T-helper 2 cell treated with Interferon-gamma antibody and Interleukin-4, amounts not matched to agents 5 μg/mL and 100 μg/mL, for 36 hours (primary cell): Measurements from ENCODE around the gene STXBP5.

Experiments
- DNase-seq: peaks from one replicate; pipeline ENCODE4 v3.0.0; 2021; ENCODE audit warnings: low spot score
- H3K27ac Mint-ChIP-seq: one replicate; pipeline ENCODE4 v1.8.0; 2021; ENCODE audit warnings: mild to moderate bottlenecking, mixed read lengths
- H3K27me3 Mint-ChIP-seq: one replicate; pipeline ENCODE4 v1.8.0; 2021; ENCODE audit warnings: low read depth, mixed read lengths
- H3K36me3 Mint-ChIP-seq: one replicate; pipeline ENCODE4 v1.8.0; 2021; ENCODE audit warnings: low read depth, mixed read lengths
- H3K4me1 Mint-ChIP-seq: one replicate; pipeline ENCODE4 v1.8.0; 2021; ENCODE audit warnings: low read depth, mixed read lengths
- H3K4me3 Mint-ChIP-seq: one replicate; pipeline ENCODE4 v1.8.0; 2022; ENCODE audit warnings: mild to moderate bottlenecking, moderate library complexity, mixed read lengths
- H3K9me3 Mint-ChIP-seq: one replicate; pipeline ENCODE4 v1.8.0; 2021; ENCODE audit warnings: mixed read lengths

Gene STXBP5

GRCh38 chr6:147297663-147298316 lies 93.6 kb downstream of the STXBP5 start:
- H3K4me3 Mint-ChIP-seq = no peak overlapping the region
- H3K4me1 Mint-ChIP-seq = peaks cover 7% of the 10 kb centered on the region
- no peak overlapping the region for H3K27ac Mint-ChIP-seq
- H3K27me3 Mint-ChIP-seq = no peaks in the 10 kb centered on the region
- H3K9me3 Mint-ChIP-seq = peaks cover 57% of the 10 kb centered on the region
- H3K36me3 Mint-ChIP-seq = peaks cover 59% of the 10 kb centered on the region
- no peak for DNase-seq

GRCh38 chr6:147298461-147298860 lies 94.2 kb downstream of the STXBP5 start:
- Mint-ChIP-seq H3K4me3 (no peak overlapping the region), H3K36me3 (peaks cover 61% of the 10 kb centered on the region), H3K27me3 (no peaks in the 10 kb centered on the region), H3K4me1 (peaks cover 7% of the 10 kb centered on the region), H3K27ac (no peak overlapping the region), H3K9me3 (peaks cover 60% of the 10 kb centered on the region)
- DNase-seq = no peak

GRCh38 chr6:147299035-147299434 lies 94.8 kb downstream of the STXBP5 start:
- Mint-ChIP-seq H3K27ac (no peak overlapping the region), H3K4me3 (no peak overlapping the region), H3K9me3 (peaks cover 65% of the 10 kb centered on the region), H3K27me3 (no peaks in the 10 kb centered on the region), H3K4me1 (peaks cover 7% of the 10 kb centered on the region), H3K36me3 (peaks cover 63% of the 10 kb centered on the region)
- no peak for DNase-seq

GRCh38 chr6:147301070-147301469 lies 96.9 kb downstream of the STXBP5 start:
- no peak for DNase-seq

GRCh38 chr6:147304016-147304415 lies 99.8 kb downstream of the STXBP5 start:
- Mint-ChIP-seq H3K27me3 (no peaks in the 10 kb centered on the region), H3K36me3 (peaks cover 38% of the 10 kb centered on the region)

More at GRCh38 chr6:147301070-147301469, 96.9 kb downstream of the STXBP5 start:
- peaks cover 54% of the 10 kb centered on the region for H3K9me3 Mint-ChIP-seq
- H3K27ac Mint-ChIP-seq = no peak overlapping the region
- H3K4me1 Mint-ChIP-seq = peaks cover 7% of the 10 kb centered on the region
- H3K36me3 Mint-ChIP-seq = peaks cover 61% of the 10 kb centered on the region
- no peaks in the 10 kb centered on the region for H3K27me3 Mint-ChIP-seq
- no peak overlapping the region for H3K4me3 Mint-ChIP-seq

GRCh38 chr6:147310521-147310920 lies 106.3 kb downstream of the STXBP5 start:
- Mint-ChIP-seq H3K4me1 (no peaks in the 10 kb centered on the region), H3K4me3 (no peak overlapping the region), H3K36me3 (peaks cover 10% of the 10 kb centered on the region), H3K27me3 (no peaks in the 10 kb centered on the region), H3K27ac (no peak overlapping the region), H3K9me3 (no peaks in the 10 kb centered on the region)
- DNase-seq = no peak

More at GRCh38 chr6:147304016-147304415, 99.8 kb downstream of the STXBP5 start:
- Mint-ChIP-seq H3K27ac (no peak overlapping the region), H3K9me3 (peaks cover 25% of the 10 kb centered on the region), H3K4me3 (no peak overlapping the region), H3K4me1 (no peaks in the 10 kb centered on the region)
- no peak for DNase-seq

GRCh38 chr6:147311218-147311617 lies 107.0 kb downstream of the STXBP5 start:
- no peak overlapping the region for H3K4me3 Mint-ChIP-seq
- H3K4me1 Mint-ChIP-seq = no peaks in the 10 kb centered on the region
- no peaks in the 10 kb centered on the region for H3K27me3 Mint-ChIP-seq
- DNase-seq = no peak
- H3K9me3 Mint-ChIP-seq = no peaks in the 10 kb centered on the region
- H3K27ac Mint-ChIP-seq = no peak overlapping the region
- H3K36me3 Mint-ChIP-seq = peaks cover 11% of the 10 kb centered on the region

GRCh38 chr6:147321260-147321659 lies 117.0 kb downstream of the STXBP5 start:
- H3K4me1 Mint-ChIP-seq = peaks cover 19% of the 10 kb centered on the region
- DNase-seq = no peak
- H3K4me3 Mint-ChIP-seq = no peak overlapping the region
- H3K27me3 Mint-ChIP-seq = no peaks in the 10 kb centered on the region
- no peaks in the 10 kb centered on the region for H3K9me3 Mint-ChIP-seq
- H3K27ac Mint-ChIP-seq = no peak overlapping the region
- H3K36me3 Mint-ChIP-seq = peaks cover 16% of the 10 kb centered on the region

- DNase-seq = peak; percentile 35
- Mint-ChIP-seq H3K27me3 (no peaks in the 10 kb centered on the region), H3K36me3 (peaks cover 23% of the 10 kb centered on the region), H3K27ac (peak overlapping the region; percentile 88), H3K9me3 (no peaks in the 10 kb centered on the region), H3K4me1 (peaks cover 19% of the 10 kb centered on the region), H3K4me3 (peak overlapping the region; percentile 72)
Observed at GRCh38 chr6:147322299-147323162, 118.3 kb downstream of the STXBP5 start.

- H3K27me3 Mint-ChIP-seq = no peaks in the 10 kb centered on the region
- DNase-seq = no peak
- no peak overlapping the region for H3K4me3 Mint-ChIP-seq
- H3K36me3 Mint-ChIP-seq = peaks cover 25% of the 10 kb centered on the region
- peaks cover 15% of the 10 kb centered on the region for H3K4me1 Mint-ChIP-seq
- H3K9me3 Mint-ChIP-seq = no peaks in the 10 kb centered on the region
- no peak overlapping the region for H3K27ac Mint-ChIP-seq
Observed at GRCh38 chr6:147325557-147325956, 121.3 kb downstream of the STXBP5 start.

GRCh38 chr6:147331401-147331800 lies 127.2 kb downstream of the STXBP5 start:
- no peak for DNase-seq
- no peaks in the 10 kb centered on the region for H3K4me1 Mint-ChIP-seq
- H3K9me3 Mint-ChIP-seq = no peaks in the 10 kb centered on the region
- no peaks in the 10 kb centered on the region for H3K27me3 Mint-ChIP-seq
- H3K27ac Mint-ChIP-seq = no peak overlapping the region
- H3K36me3 Mint-ChIP-seq = peaks cover 17% of the 10 kb centered on the region
- H3K4me3 Mint-ChIP-seq = no peak overlapping the region

GRCh38 chr6:147337921-147338320 lies 133.7 kb downstream of the STXBP5 start:
- DNase-seq = no peak
- Mint-ChIP-seq H3K27ac (no peak overlapping the region), H3K4me3 (no peak overlapping the region), H3K27me3 (no peaks in the 10 kb centered on the region), H3K4me1 (peaks cover 4% of the 10 kb centered on the region), H3K9me3 (no peaks in the 10 kb centered on the region), H3K36me3 (peaks cover 14% of the 10 kb centered on the region)

GRCh38 chr6:147341486-147341885 lies 137.3 kb downstream of the STXBP5 start:
- Mint-ChIP-seq H3K27me3 (no peaks in the 10 kb centered on the region), H3K4me3 (no peak overlapping the region), H3K9me3 (no peaks in the 10 kb centered on the region), H3K36me3 (peaks cover 19% of the 10 kb centered on the region), H3K4me1 (peaks cover 4% of the 10 kb centered on the region), H3K27ac (no peak overlapping the region)
- no peak for DNase-seq

- Mint-ChIP-seq H3K4me1 (peaks cover 4% of the 10 kb centered on the region), H3K9me3 (no peaks in the 10 kb centered on the region), H3K36me3 (peaks cover 14% of the 10 kb centered on the region), H3K4me3 (no peak overlapping the region), H3K27me3 (no peaks in the 10 kb centered on the region), H3K27ac (no peak overlapping the region)
- DNase-seq = no peak
Observed at GRCh38 chr6:147345902-147346301, 141.7 kb downstream of the STXBP5 start.
